ENCODE results near the gene EMX2.

DNA sequence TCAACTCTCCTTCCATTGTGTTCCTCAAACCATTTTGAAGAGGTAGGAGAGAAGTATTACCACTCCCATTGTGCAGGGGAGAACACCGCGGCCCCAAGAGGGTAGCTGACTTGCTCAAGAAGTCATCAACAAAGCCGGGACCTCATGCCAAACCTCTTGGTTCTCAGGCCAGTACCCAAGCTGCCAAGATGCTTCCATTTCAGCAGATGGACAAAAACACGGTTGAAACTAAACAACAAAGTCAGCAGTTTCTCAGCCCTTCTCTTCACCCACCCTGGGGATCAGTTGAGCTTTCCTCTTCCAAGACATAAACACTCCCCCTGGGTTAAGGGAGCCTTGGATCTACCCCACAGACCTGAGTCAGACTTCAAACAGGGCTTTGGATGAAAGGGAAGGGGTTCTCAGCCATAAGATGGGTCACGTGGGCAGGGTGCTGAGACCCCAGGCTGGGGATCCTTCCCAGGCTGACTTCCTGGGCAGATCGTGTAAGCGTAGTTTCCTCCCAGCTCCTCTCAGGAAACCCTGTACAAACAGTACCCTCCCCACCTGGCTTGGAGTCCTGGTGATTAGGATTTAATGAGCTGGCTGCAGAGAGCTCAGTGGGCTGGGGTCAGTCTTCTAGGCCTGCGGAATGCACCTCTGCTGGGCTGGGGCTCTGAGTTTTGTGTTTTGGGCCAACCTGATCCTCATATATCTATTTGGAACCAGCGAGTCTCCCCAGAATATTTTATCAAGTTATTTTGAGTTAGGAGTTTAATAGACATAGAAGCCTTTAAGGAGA lies 27.3 kb downstream of the EMX2 start:
- TF ChIP-seq, protein P1, sequence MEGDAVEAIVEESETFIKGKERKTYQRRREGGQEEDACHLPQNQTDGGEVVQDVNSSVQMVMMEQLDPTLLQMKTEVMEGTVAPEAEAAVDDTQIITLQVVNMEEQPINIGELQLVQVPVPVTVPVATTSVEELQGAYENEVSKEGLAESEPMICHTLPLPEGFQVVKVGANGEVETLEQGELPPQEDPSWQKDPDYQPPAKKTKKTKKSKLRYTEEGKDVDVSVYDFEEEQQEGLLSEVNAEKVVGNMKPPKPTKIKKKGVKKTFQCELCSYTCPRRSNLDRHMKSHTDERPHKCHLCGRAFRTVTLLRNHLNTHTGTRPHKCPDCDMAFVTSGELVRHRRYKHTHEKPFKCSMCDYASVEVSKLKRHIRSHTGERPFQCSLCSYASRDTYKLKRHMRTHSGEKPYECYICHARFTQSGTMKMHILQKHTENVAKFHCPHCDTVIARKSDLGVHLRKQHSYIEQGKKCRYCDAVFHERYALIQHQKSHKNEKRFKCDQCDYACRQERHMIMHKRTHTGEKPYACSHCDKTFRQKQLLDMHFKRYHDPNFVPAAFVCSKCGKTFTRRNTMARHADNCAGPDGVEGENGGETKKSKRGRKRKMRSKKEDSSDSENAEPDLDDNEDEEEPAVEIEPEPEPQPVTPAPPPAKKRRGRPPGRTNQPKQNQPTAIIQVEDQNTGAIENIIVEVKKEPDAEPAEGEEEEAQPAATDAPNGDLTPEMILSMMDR (IDR thresholded peaks at IDR 0.05): no peak
- no peak for TF ChIP-seq POLR2A (IDR thresholded peaks at IDR 0.05)

All from body of pancreas (tissue), 4 donors.